Gastroesophageal sphincter (tissue), 4 donors: ENCODE measurements around the gene TREM2. TPM values are rescaled to one million over a fixed set of nuclear protein-coding genes. Genes with fewer than 3 reads are reported as not detected.

ENCODE experiments used
- ATAC-seq: fragments of 150-250 bp; one replicate; pipeline ENCODE4 v1.9.1; 2016; ENCODE audit warnings: mild to moderate bottlenecking, moderate library complexity
- H3K27ac ChIP-seq, 4 donors: fragments of 200-600 bp; sonication (generic) in 3 of 4; 1 replicate in 3 of 4; 2 replicates in 1 of 4; pipeline ENCODE4 v1.5.1; 2016 to 2019
- H3K27me3 ChIP-seq: fragments of 200-600 bp; sonication (generic); one replicate; pipeline ENCODE4 v1.5.1; 2019
- H3K36me3 ChIP-seq, 2 donors: fragments of 200-600 bp; sonication (generic); one replicate each; pipeline ENCODE4 v1.5.1; 2019; ENCODE audit warnings: control low read depth in 1 of 2
- H3K4me1 ChIP-seq, 3 donors: fragments of 200-600 bp; sonication (generic); 1 replicate in 2 of 3; 2 replicates in 1 of 3; pipeline ENCODE4 v1.5.1; 2016 to 2019; ENCODE audit warnings: control low read depth in 2 of 3
- H3K4me3 ChIP-seq, 2 donors: fragments of 200-600 bp; sonication (generic); one replicate each; pipeline ENCODE4 v1.5.1; 2019; ENCODE audit warnings: mild to moderate bottlenecking in 1 of 2, moderate library complexity in 1 of 2
- H3K9me3 ChIP-seq, 3 donors: fragments of 200-600 bp; sonication (generic); one replicate each; pipeline ENCODE4 v1.5.1; 2017 to 2019; ENCODE audit warnings: control low read depth in 2 of 3
- CTCF ChIP-seq, 4 experiments: fragments of 200-600 bp in 2 of 4; fragments of 450-650 bp in 2 of 4; sonication (generic) in 1 of 4; IDR thresholded peaks; one replicate each; pipeline ENCODE4 v1.5.1; 2017 to 2019; ENCODE audit warnings: antibody characterized with exemption in 4 of 4, mild to moderate bottlenecking in 2 of 4, moderate library complexity in 2 of 4
- EP300 ChIP-seq: sonication (generic); formaldehyde crosslinking; IDR thresholded peaks from one replicate; pipeline ENCODE4 v1.6.1; 2017; ENCODE audit warnings: antibody characterized with exemption, mild to moderate bottlenecking
- POLR2A ChIP-seq, 2 donors: fragments of 450-650 bp; IDR thresholded peaks; one replicate each; pipeline ENCODE4 v1.6.1; 2017; ENCODE audit warnings: antibody characterized with exemption in 2 of 2, mild to moderate bottlenecking in 2 of 2, moderate library complexity in 1 of 2
- POLR2AphosphoS5 ChIP-seq: sonication (generic); formaldehyde crosslinking; IDR thresholded peaks from one replicate; pipeline ENCODE4 v1.6.1; 2017; ENCODE audit warnings: antibody characterized with exemption
- WGBS, 2 donors: methylation state at CpG; one replicate each; pipeline ENCODE4 v1.1.5; 2018; ENCODE audit warnings: low coverage in 1 of 2; 5-methylcytosine and 5-hydroxymethylcytosine counted together
- total RNA-seq, 4 donors: library from RNA; depleted of rRNA; stranded (reverse); fragments of >200 nt; gene quantifications; one replicate each; pipeline ENCODE4 v1.1.0, GENCODE V29; 2016

The TREM2 gene
- total RNA-seq, 4 donors from 2014 or later: 0.42 to 1.7 (median 0.54) TPM; not detected in 1

GRCh38 chr6:41194386-41194785 is 31.5 kb upstream of the TREM2 start:
- Histone ChIP-seq H3K36me3 (no peaks in the 10 kb centered on the region), H3K27me3 (peaks cover 66% of the 10 kb centered on the region), H3K4me1 (no peaks in the 10 kb centered on the region), H3K9me3 (peaks cover 0 to 14% (median 0%) of the 10 kb centered on the region in 3 donors), H3K4me3 (no peak overlapping the region), H3K27ac (no peak overlapping the region)
- WGBS, 2 donors: no CpG with 5 or more reads among the region's 3 CpGs
- TF ChIP-seq CTCF (IDR thresholded peaks at IDR 0.05) (no peak), EP300 (no peak), POLR2A (IDR thresholded peaks at IDR 0.05) (no peak), POLR2AphosphoS5 (no peak)
- no peak for ATAC-seq

- no peak overlapping the region for H3K27ac ChIP-seq
- no peak for TF ChIP-seq EP300
- TF ChIP-seq CTCF (IDR thresholded peaks at IDR 0.05): no peak
- TF ChIP-seq POLR2AphosphoS5: no peak
- TF ChIP-seq POLR2A (IDR thresholded peaks at IDR 0.05): no peak
- no peaks in the 10 kb centered on the region for H3K4me1 ChIP-seq
- 40 to 47% methylated on average over 4 of the region's 5 CpGs for WGBS, 2 donors
- ATAC-seq: no peak
- no peak overlapping the region for H3K4me3 ChIP-seq
- H3K36me3 ChIP-seq: no peaks in the 10 kb centered on the region
- H3K27me3 ChIP-seq: peaks cover 66% of the 10 kb centered on the region
- H3K9me3 ChIP-seq: peaks cover 0 to 15% (median 0%) of the 10 kb centered on the region in 3 donors
These were observed 31.0 kb upstream of the TREM2 start for GRCh38 chr6:41193884-41194283.

- WGBS, 2 donors: 72 to 75% methylated on average over 2 to 5 of the region's 5 CpGs
- Histone ChIP-seq H3K4me3 (no peak overlapping the region), H3K9me3 (peaks cover 0 to 15% (median 0%) of the 10 kb centered on the region in 3 donors), H3K36me3 (no peaks in the 10 kb centered on the region), H3K27me3 (peaks cover 66% of the 10 kb centered on the region), H3K27ac (no peak overlapping the region), H3K4me1 (no peaks in the 10 kb centered on the region)
- TF ChIP-seq POLR2AphosphoS5 (no peak), CTCF (IDR thresholded peaks at IDR 0.05) (no peak), POLR2A (IDR thresholded peaks at IDR 0.05) (no peak), EP300 (no peak)
- no peak for ATAC-seq
These were observed 30.3 kb upstream of the TREM2 start for GRCh38 chr6:41193171-41193734.

- Histone ChIP-seq H3K36me3 (no peaks in the 10 kb centered on the region), H3K4me3 (no peak overlapping the region), H3K27me3 (peaks cover 50% of the 10 kb centered on the region), H3K27ac (no peak overlapping the region), H3K9me3 (peaks cover 0 to 15% (median 0%) of the 10 kb centered on the region in 3 donors), H3K4me1 (no peaks in the 10 kb centered on the region)
- ATAC-seq: no peak
- no peak for TF ChIP-seq EP300
- peak in 1 of 4 experiments; percentile 32 for TF ChIP-seq CTCF (IDR thresholded peaks at IDR 0.05)
- WGBS, 2 donors: no CpG with 5 or more reads among the region's 6 CpGs
These were observed 28.7 kb upstream of the TREM2 start for GRCh38 chr6:41191569-41191968.

GRCh38 chr6:41190791-41191190 is 27.9 kb upstream of the TREM2 start:
- no peak for TF ChIP-seq POLR2AphosphoS5
- no peak for TF ChIP-seq POLR2A (IDR thresholded peaks at IDR 0.05)
- TF ChIP-seq CTCF (IDR thresholded peaks at IDR 0.05): no peak
- no peak for TF ChIP-seq EP300
- Histone ChIP-seq H3K27ac (no peak overlapping the region), H3K4me1 (no peaks in the 10 kb centered on the region), H3K9me3 (peaks cover 0 to 15% (median 0%) of the 10 kb centered on the region in 3 donors), H3K27me3 (peaks cover 47% of the 10 kb centered on the region), H3K4me3 (no peak overlapping the region), H3K36me3 (no peaks in the 10 kb centered on the region)
- ATAC-seq: no peak
- WGBS, 2 donors: 80% methylated on average over 2 of the region's 3 CpGs; no CpG with 5 or more reads in 1 of the 2 donors
